Glomerular visceral epithelial cell (primary cell): ENCODE results near the gene TMEM106A.
"Not testable (repeated sequence)": the region's sequence is repeated elsewhere in the genome, so short reads cannot be mapped to it uniquely, and the experiment has no call there.

Source experiments
- DNase-seq: peaks from one replicate; pipeline ENCODE4 v3.0.0-alpha.2; 2016; ENCODE audit errors: extremely low spot score

Gene TMEM106A

GRCh38 chr17:43211480-43212402, at the start of gene TMEM106A:
Gene TMEM106A (plus strand): TSS chr17:43211875. CDS start chr17:43213042, 1,167 bp downstream.
- peak; percentile 84 for DNase-seq

- not testable (repeated sequence) for DNase-seq
Measured at GRCh38 chr17:43165971-43166370, 45.7 kb upstream of the TMEM106A start.

- peak; percentile 24 for DNase-seq
Measured at GRCh38 chr17:43169561-43170139, 42.0 kb upstream of the TMEM106A start.

GRCh38 chr17:43170140-43170765, 41.4 kb upstream of the TMEM106A start:
- peak; percentile 95 for DNase-seq

- DNase-seq, result peak; percentile 97
Measured at GRCh38 chr17:43170766-43171585, 40.7 kb upstream of the TMEM106A start, which contains the start of gene NBR1. Gene NBR1 (plus strand): TSS chr17:43171214. CDS start chr17:43175800, 4,586 bp downstream.

GRCh38 chr17:43171586-43172487, 39.8 kb upstream of the TMEM106A start:
- DNase-seq, result peak; percentile 86

- DNase-seq, result no peak
Measured at GRCh38 chr17:43175213-43176118, 36.2 kb upstream of the TMEM106A start.

- no peak for DNase-seq
Measured at GRCh38 chr17:43176119-43176570, 35.5 kb upstream of the TMEM106A start.

GRCh38 chr17:43183921-43184320, 27.8 kb upstream of the TMEM106A start:
- DNase-seq, result no peak

- not testable (repeated sequence) for DNase-seq
Measured at GRCh38 chr17:43186656-43187055, 25.0 kb upstream of the TMEM106A start.

- DNase-seq, result no peak
Measured at GRCh38 chr17:43193251-43193650, 18.4 kb upstream of the TMEM106A start.

GRCh38 chr17:43199633-43200032, 12.0 kb upstream of the TMEM106A start:
- no peak for DNase-seq

- no peak for DNase-seq
Measured at GRCh38 chr17:43200127-43200526, 11.5 kb upstream of the TMEM106A start.

GRCh38 chr17:43203013-43203412, 8.7 kb upstream of the TMEM106A start:
- DNase-seq, result not testable (repeated sequence)

- no peak for DNase-seq
Measured at GRCh38 chr17:43210576-43210975, 1.1 kb upstream of the TMEM106A start.

GRCh38 chr17:43211123-43211479, 574 bp upstream of the TMEM106A start:
- DNase-seq, result no peak

- DNase-seq, result no peak
Measured at GRCh38 chr17:43212641-43213490, 1.2 kb downstream of the TMEM106A start.

GRCh38 chr17:43213545-43213944, 1.9 kb downstream of the TMEM106A start:
- no peak for DNase-seq
